Measurements from ENCODE around the gene LGALS4. TPM values are rescaled to one million over a fixed set of nuclear protein-coding genes. Genes with fewer than 3 reads are reported as not detected.
"Not testable (repeated sequence)": the region's sequence is repeated elsewhere in the genome, so short reads cannot be mapped to it uniquely, and the experiment has no call there.

Gene LGALS4
- total RNA-seq, 2 experiments from 2014 or later = 1.0 to 1.1 TPM

GRCh38 chr19:38799104-38799503, 13.6 kb downstream of the LGALS4 start:
- no TSS peak for BruUV-seq (replicated peaks)
- ChIA-PET CTCF (ENCODE audit: unreplicated experiment) (no interaction called here), POLR2A (interaction anchor here (0.6 kb wide), 2 partner anchors 113 to 461 kb away, joined by 3 read pairs; no protein-coding TSS in a partner anchor)
- no peak overlapping the region for H2AFZ ChIP-seq (ENCODE audit: low read length)
- no peaks in the 10 kb centered on the region for H3K9me2 ChIP-seq (ENCODE audit: insufficient read depth, low read length)
- no peak overlapping the region for H3K4me2 ChIP-seq (ENCODE audit: low read length)
- no peaks in the 10 kb centered on the region for H3K79me2 ChIP-seq (ENCODE audit: insufficient read depth, low read depth, low read length)
- no peaks in the 10 kb centered on the region for H3K9me3 ChIP-seq (ENCODE audit: low read length)
- intact Hi-C loops (cut with micrococcal nuclease; ENCODE audit: unreplicated experiment) = no loop called here
- H3K4me3 ChIP-seq (ENCODE audit: low read depth, low read length, poor library complexity, severe bottlenecking) = no peak overlapping the region
- TF ChIP-seq CTCF (conservative IDR thresholded peaks at IDR 0.05; ENCODE audit: low read length) = no peak
- TF ChIP-seq EZH2phosphoT487 (IDR thresholded peaks at IDR 0.05; ENCODE audit: borderline replicate concordance, low read depth, low read length) = no peak
- no peaks in the 10 kb centered on the region for H3K36me3 ChIP-seq (ENCODE audit: insufficient read depth, low read length)
- DNase-seq (ENCODE audit: low spot score) = no peak
- H3K27ac ChIP-seq (ENCODE audit: low read depth, low read length, poor library complexity, severe bottlenecking) = no peak overlapping the region
- no peaks in the 10 kb centered on the region for H4K20me1 ChIP-seq (ENCODE audit: insufficient read depth, low read length)
- H3K4me1 ChIP-seq (ENCODE audit: insufficient read depth, low read length, poor library complexity, severe bottlenecking) = no peaks in the 10 kb centered on the region

GRCh38 chr19:38797781-38798180, 15.0 kb downstream of the LGALS4 start:
- H2AFZ ChIP-seq (ENCODE audit: low read length); BruUV-seq (replicated peaks); H3K4me3 ChIP-seq (ENCODE audit: low read depth, low read length, poor library complexity, severe bottlenecking); H3K27ac ChIP-seq (ENCODE audit: low read depth, low read length, poor library complexity, severe bottlenecking); POLR2A ChIA-PET; H3K9me2 ChIP-seq (ENCODE audit: insufficient read depth, low read length); H3K36me3 ChIP-seq (ENCODE audit: insufficient read depth, low read length); intact Hi-C loops (cut with micrococcal nuclease; ENCODE audit: unreplicated experiment); CTCF ChIA-PET (ENCODE audit: unreplicated experiment); H3K9me3 ChIP-seq (ENCODE audit: low read length); H3K4me1 ChIP-seq (ENCODE audit: insufficient read depth, low read length, poor library complexity, severe bottlenecking); H3K4me2 ChIP-seq (ENCODE audit: low read length); H4K20me1 ChIP-seq (ENCODE audit: insufficient read depth, low read length); H3K79me2 ChIP-seq (ENCODE audit: insufficient read depth, low read depth, low read length); DNase-seq (ENCODE audit: low spot score): not testable (repeated sequence)

GRCh38 chr19:38796154-38796553, 16.6 kb downstream of the LGALS4 start:
- intact Hi-C loops (cut with micrococcal nuclease; ENCODE audit: unreplicated experiment) = no loop called here
- H4K20me1 ChIP-seq (ENCODE audit: insufficient read depth, low read length) = no peaks in the 10 kb centered on the region
- H3K9me2 ChIP-seq (ENCODE audit: insufficient read depth, low read length) = no peaks in the 10 kb centered on the region
- POLR2A ChIA-PET = no interaction called here
- no peak for TF ChIP-seq CTCF (conservative IDR thresholded peaks at IDR 0.05; ENCODE audit: low read length)
- TF ChIP-seq EZH2phosphoT487 (IDR thresholded peaks at IDR 0.05; ENCODE audit: borderline replicate concordance, low read depth, low read length) = no peak
- H3K9me3 ChIP-seq (ENCODE audit: low read length) = no peaks in the 10 kb centered on the region
- H3K79me2 ChIP-seq (ENCODE audit: insufficient read depth, low read depth, low read length) = no peaks in the 10 kb centered on the region
- H3K27ac ChIP-seq (ENCODE audit: low read depth, low read length, poor library complexity, severe bottlenecking) = no peak overlapping the region
- no peaks in the 10 kb centered on the region for H3K4me1 ChIP-seq (ENCODE audit: insufficient read depth, low read length, poor library complexity, severe bottlenecking)
- H3K4me3 ChIP-seq (ENCODE audit: low read depth, low read length, poor library complexity, severe bottlenecking) = no peak overlapping the region
- no peaks in the 10 kb centered on the region for H3K36me3 ChIP-seq (ENCODE audit: insufficient read depth, low read length)
- CTCF ChIA-PET (ENCODE audit: unreplicated experiment) = no interaction called here
- H2AFZ ChIP-seq (ENCODE audit: low read length) = no peak overlapping the region
- no peak overlapping the region for H3K4me2 ChIP-seq (ENCODE audit: low read length)
- DNase-seq (ENCODE audit: low spot score) = no peak
- no TSS peak for BruUV-seq (replicated peaks)
